ENCODE results near the gene AADACL4. TPM values are rescaled to one million over a fixed set of nuclear protein-coding genes. Genes with fewer than 3 reads are reported as not detected.

AADACL4 gene
- total RNA-seq, 1 experiment from 2014 or later: not detected

GRCh38 chr1:12656575-12656974, 12.7 kb downstream of the AADACL4 start:
- no peak overlapping the region for H2BK120ac ChIP-seq (ENCODE audit: low read depth, low read length, poor library complexity, severe bottlenecking)
- no peak overlapping the region for H2BK5ac ChIP-seq (ENCODE audit: insufficient read length, low read length)
- H4K5ac ChIP-seq (ENCODE audit: insufficient read length, low read depth, low read length): no peak overlapping the region
- H3K27ac ChIP-seq (ENCODE audit: insufficient read length, low read depth, low read length): no peak overlapping the region
- no peak overlapping the region for H3K56ac ChIP-seq (ENCODE audit: insufficient read length, low read depth, low read length)
- no peak overlapping the region for H2BK15ac ChIP-seq (ENCODE audit: low read depth, low read length)
- no peak overlapping the region for H2BK20ac ChIP-seq (ENCODE audit: low read depth, low read length, poor library complexity, severe bottlenecking)
- Mint-ChIP-seq H3K9me3 (peaks cover 14 to 16% of the 10 kb centered on the region in 2 experiments), H3K4me3 (no peak overlapping the region), H3K4me1 (peaks cover 9 to 12% of the 10 kb centered on the region in 2 experiments), H3K27ac (no peak overlapping the region), H3K36me3 (ENCODE audit: insufficient read depth in 1 of 3, low read depth in 3 of 3) (peaks cover 0 to 20% (median 2%) of the 10 kb centered on the region in 3 experiments; a peak in 4 of 7 replicates), H3K27me3 (ENCODE audit: low read depth) (peaks cover 15% of the 10 kb centered on the region)
- H3K79me2 ChIP-seq (ENCODE audit: insufficient read depth, low read length): no peaks in the 10 kb centered on the region
- H3K4ac ChIP-seq (ENCODE audit: low read depth, low read length): no peak overlapping the region
- H3K23me2 ChIP-seq (ENCODE audit: insufficient read length, low read depth, low read length, poor library complexity, severe bottlenecking): no peaks in the 10 kb centered on the region
- no peak for TF ChIP-seq CTCF (conservative IDR thresholded peaks at IDR 0.05)
- H4K8ac ChIP-seq (replicated peaks; ENCODE audit: insufficient read length, low read depth, low read length): no peak overlapping the region
- H3K4me2 ChIP-seq (ENCODE audit: insufficient read depth, insufficient read length, low read length): no peak overlapping the region
- no peak overlapping the region for H3K23ac ChIP-seq (ENCODE audit: insufficient read length, low read depth, low read length)
- H3T11ph ChIP-seq (ENCODE audit: low read length): no peak overlapping the region
- no CpG with 5 or more reads among the region's 4 CpGs for WGBS (ENCODE audit: extremely low coverage, insufficient read length, low lambda C conversion rate)
- H3K4me1 ChIP-seq (ENCODE audit: insufficient read depth, low read length): no peaks in the 10 kb centered on the region
- no peak overlapping the region for H3K14ac ChIP-seq (ENCODE audit: insufficient read depth, low read length)
- H3K79me1 ChIP-seq (ENCODE audit: insufficient read depth, low read depth, low read length, poor library complexity, severe bottlenecking): no peaks in the 10 kb centered on the region
- no peaks in the 10 kb centered on the region for H3K27me3 ChIP-seq (ENCODE audit: insufficient read depth, low read length)
- no peak for DNase-seq
- no peaks in the 10 kb centered on the region for H3K9me3 ChIP-seq (ENCODE audit: control insufficient read depth, low read depth, low read length)
- H4K91ac ChIP-seq (ENCODE audit: insufficient read length, low read depth, low read length): no peak overlapping the region
- H2AFZ ChIP-seq (ENCODE audit: low read length): no peak overlapping the region
- no peak overlapping the region for H3K9ac ChIP-seq (ENCODE audit: extremely low read depth, insufficient read length, low read length)
- H3K18ac ChIP-seq (ENCODE audit: insufficient read length, low read depth, low read length): no peak overlapping the region
- H2AK5ac ChIP-seq (ENCODE audit: insufficient read length, low read length): no peak overlapping the region
- H4K20me1 ChIP-seq (ENCODE audit: control insufficient read depth, insufficient read depth, insufficient read length): no peaks in the 10 kb centered on the region
- H2BK12ac ChIP-seq (ENCODE audit: insufficient read length, low read depth, low read length): no peak overlapping the region

Data from H9 (cell line).